ENCODE measurements around the gene C2CD4B.

Gene C2CD4B

GRCh38 chr15:62149729-62150128 is 15.4 kb downstream of the C2CD4B start:
- DNase-seq (ENCODE audit: low read depth in 3 of 3, low spot score in 1 of 3), result no peak

- no peak for DNase-seq (ENCODE audit: low read depth in 3 of 3, low spot score in 1 of 3)
Observed at GRCh38 chr15:62147551-62147950, 17.5 kb downstream of the C2CD4B start.

- DNase-seq (ENCODE audit: low read depth in 3 of 3, low spot score in 1 of 3), result no peak
Observed at GRCh38 chr15:62147149-62147548, 17.9 kb downstream of the C2CD4B start.

- no peak for DNase-seq (ENCODE audit: low read depth in 3 of 3, low spot score in 1 of 3)
Observed at GRCh38 chr15:62145015-62145735, 19.9 kb downstream of the C2CD4B start.

GRCh38 chr15:62142736-62143135 is 22.3 kb downstream of the C2CD4B start:
- no peak for DNase-seq (ENCODE audit: low read depth in 3 of 3, low spot score in 1 of 3)

GRCh38 chr15:62141643-62142588 is 23.2 kb downstream of the C2CD4B start:
- no peak for DNase-seq (ENCODE audit: low read depth in 3 of 3, low spot score in 1 of 3)

GRCh38 chr15:62141200-62141599 is 23.9 kb downstream of the C2CD4B start:
- no peak for DNase-seq (ENCODE audit: low read depth in 3 of 3, low spot score in 1 of 3)

- no peak for DNase-seq (ENCODE audit: low read depth in 3 of 3, low spot score in 1 of 3)
Observed at GRCh38 chr15:62138124-62138523, 27.0 kb downstream of the C2CD4B start.

GRCh38 chr15:62136911-62137865 is 27.9 kb downstream of the C2CD4B start:
- no peak for DNase-seq (ENCODE audit: low read depth in 3 of 3, low spot score in 1 of 3)

GRCh38 chr15:62135532-62136134 is 29.5 kb downstream of the C2CD4B start:
- no peak for DNase-seq (ENCODE audit: low read depth in 3 of 3, low spot score in 1 of 3)

- no peak for DNase-seq (ENCODE audit: low read depth in 3 of 3, low spot score in 1 of 3)
Observed at GRCh38 chr15:62133141-62133540, 31.9 kb downstream of the C2CD4B start.

- no peak for DNase-seq (ENCODE audit: low read depth in 3 of 3, low spot score in 1 of 3)
Observed at GRCh38 chr15:62128916-62129315, 36.2 kb downstream of the C2CD4B start.

GRCh38 chr15:62126364-62126763 is 38.7 kb downstream of the C2CD4B start:
- no peak for DNase-seq (ENCODE audit: low read depth in 3 of 3, low spot score in 1 of 3)

- DNase-seq (ENCODE audit: low read depth in 3 of 3, low spot score in 1 of 3), result no peak
Observed at GRCh38 chr15:62125773-62126172, 39.3 kb downstream of the C2CD4B start.

GRCh38 chr15:62124973-62125303 is 40.1 kb downstream of the C2CD4B start:
- DNase-seq (ENCODE audit: low read depth in 3 of 3, low spot score in 1 of 3), result no peak

- DNase-seq (ENCODE audit: low read depth in 3 of 3, low spot score in 1 of 3), result no peak
Observed at GRCh38 chr15:62124176-62124972, 40.7 kb downstream of the C2CD4B start.

GRCh38 chr15:62122249-62122648 is 42.8 kb downstream of the C2CD4B start:
- DNase-seq (ENCODE audit: low read depth in 3 of 3, low spot score in 1 of 3), result no peak

- no peak for DNase-seq (ENCODE audit: low read depth in 3 of 3, low spot score in 1 of 3)
Observed at GRCh38 chr15:62121273-62122015, 43.6 kb downstream of the C2CD4B start.

GRCh38 chr15:62120776-62121175 is 44.3 kb downstream of the C2CD4B start:
- no peak for DNase-seq (ENCODE audit: low read depth in 3 of 3, low spot score in 1 of 3)
